LHCN-M2 (cell line): ENCODE data around the gene UBE2J2. TPM values are rescaled to one million over a fixed set of nuclear protein-coding genes. Genes with fewer than 3 reads are reported as not detected.
A peak's percentile ranks its signal among the peaks of the same experiment; 100 is the strongest.

Experiments
- DNase-seq: peaks from one replicate; pipeline ENCODE4 v3.0.0-alpha.2; 2012; ENCODE audit warnings: low read depth
- total RNA-seq: library from RNA; depleted of rRNA; stranded (reverse); fragments of >200 nt; gene quantifications from 2 replicates; pipeline ENCODE4 v1.2.3, GENCODE V29; 2014

The UBE2J2 gene
- total RNA-seq, 1 experiment from 2014 or later, result 62.3 TPM

- DNase-seq, result no peak
Observed at GRCh38 chr1:1240822-1241587, 32.6 kb downstream of the UBE2J2 start.

GRCh38 chr1:1240348-1240732 is 33.3 kb downstream of the UBE2J2 start:
- no peak for DNase-seq

DNA sequence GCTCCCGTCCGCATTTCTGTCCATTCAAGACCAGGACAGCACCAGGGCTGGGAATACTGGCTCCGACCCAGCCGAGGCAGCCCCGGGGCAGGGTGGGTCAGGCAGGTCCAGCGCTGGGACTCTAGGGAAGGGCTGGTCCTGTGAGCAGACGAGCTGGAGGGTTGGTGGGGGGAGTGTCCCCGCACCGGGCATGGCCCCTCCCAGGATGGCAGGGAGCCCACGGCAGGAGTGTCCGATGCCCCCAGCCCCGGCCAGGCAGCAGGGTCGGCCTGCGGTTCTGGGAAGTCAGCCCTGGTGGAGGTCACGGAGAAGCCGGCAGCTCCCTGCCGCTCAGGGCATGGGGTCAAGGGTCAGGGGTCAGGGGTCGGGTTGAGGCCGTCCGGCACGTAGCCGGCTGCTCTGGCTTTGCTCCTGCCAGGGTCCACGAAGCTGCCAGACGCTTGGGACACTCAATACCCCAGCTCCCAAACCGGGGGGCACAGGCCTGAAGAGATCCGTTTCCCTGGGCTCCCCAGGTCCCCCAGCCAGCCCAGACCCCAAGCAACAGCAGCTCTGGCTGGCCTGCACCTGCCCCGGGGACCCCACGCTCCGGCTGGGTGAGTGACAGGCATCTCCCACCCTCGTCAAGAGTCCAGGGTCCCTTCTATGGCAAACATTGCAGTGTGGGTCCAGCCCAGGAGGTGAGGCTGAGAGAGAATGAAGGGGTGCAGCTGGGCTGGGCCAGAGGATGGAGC is 33.9 kb downstream of the UBE2J2 start:
- no peak for DNase-seq

DNA sequence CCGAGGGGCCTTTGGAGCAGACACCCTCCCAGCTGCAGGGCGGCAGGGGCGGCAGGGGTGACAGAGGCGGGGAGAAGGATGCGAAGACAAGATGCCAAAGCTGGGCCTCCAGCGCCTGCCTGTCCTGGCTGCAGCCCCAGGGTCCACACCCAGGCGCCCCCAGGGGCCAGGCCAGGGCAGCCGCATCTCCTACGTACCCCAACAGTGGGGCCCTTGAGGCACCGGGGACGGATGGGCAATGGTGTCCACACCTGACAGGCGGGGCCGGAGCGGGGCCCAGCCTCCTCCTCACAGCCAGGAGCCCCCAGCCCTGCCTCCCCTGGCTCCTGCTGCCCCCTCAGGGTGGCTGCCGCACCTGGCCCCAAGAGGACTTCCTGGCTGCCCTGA is 34.4 kb downstream of the UBE2J2 start:
- no peak for DNase-seq

DNA sequence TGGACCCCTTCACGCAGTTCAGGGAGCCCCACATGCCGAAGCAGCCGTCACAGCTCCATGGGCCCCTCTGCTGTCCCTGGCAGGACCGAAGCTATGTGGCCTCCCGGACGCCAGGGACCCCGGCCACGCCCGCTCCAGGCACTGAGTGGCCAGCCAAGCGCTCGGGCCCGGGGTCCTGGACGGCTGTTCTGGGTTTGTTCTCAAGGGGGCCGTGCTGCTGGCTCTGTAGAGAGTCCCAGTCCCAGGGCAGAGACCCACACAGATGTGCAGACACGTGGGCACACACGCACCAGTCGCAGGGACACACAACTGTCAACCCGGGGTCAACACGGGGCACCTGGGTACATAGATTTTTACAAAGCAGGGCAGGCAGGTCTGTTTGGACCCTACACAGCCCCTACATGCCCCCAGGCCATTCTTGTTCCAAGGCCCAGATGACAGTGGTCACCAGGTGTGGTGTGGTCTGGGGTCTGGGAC is 34.9 kb downstream of the UBE2J2 start:
- no peak for DNase-seq

DNA sequence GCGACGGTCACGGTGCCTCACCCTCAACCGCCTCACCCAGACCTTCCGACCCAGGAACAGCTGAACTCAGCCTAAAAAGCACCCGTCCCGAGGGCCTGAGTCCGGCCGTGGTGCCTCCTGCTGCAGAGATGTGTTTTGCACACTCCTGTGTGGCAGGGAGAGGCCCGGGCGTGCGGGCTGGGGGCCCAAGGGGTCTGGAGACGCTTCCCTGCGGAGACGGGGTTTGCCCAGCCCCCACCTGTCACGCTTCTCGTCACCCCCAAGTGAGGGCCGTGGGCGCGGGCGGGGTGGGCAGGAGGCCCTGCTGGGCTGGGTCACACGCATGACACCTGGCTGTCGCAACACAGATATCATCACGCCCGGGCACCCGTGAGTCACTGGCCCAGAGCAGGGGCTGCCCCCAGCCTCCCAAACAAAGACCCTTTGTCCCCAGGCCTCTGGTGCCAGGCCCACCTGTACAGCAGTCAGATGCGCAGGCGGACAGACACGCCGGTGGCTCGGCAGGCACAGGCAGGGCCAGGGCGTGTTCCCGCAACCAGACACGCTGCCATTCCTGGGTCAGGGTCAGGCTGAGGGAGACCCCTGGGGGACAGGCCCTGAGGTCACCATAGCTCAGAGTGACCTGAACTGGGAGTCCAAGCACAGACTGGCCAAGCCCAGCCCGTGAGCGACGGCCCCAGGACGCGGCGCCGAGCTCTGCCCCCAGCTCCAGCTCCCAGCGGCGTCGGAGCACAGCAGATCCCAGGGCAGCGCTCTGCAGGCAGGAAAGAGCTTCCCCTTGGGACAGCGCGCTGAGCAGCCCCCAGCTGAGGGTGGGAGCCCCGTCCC is 35.6 kb downstream of the UBE2J2 start:
- no peak for DNase-seq

- no peak for DNase-seq
Observed at GRCh38 chr1:1236945-1237873, 36.4 kb downstream of the UBE2J2 start.

DNA sequence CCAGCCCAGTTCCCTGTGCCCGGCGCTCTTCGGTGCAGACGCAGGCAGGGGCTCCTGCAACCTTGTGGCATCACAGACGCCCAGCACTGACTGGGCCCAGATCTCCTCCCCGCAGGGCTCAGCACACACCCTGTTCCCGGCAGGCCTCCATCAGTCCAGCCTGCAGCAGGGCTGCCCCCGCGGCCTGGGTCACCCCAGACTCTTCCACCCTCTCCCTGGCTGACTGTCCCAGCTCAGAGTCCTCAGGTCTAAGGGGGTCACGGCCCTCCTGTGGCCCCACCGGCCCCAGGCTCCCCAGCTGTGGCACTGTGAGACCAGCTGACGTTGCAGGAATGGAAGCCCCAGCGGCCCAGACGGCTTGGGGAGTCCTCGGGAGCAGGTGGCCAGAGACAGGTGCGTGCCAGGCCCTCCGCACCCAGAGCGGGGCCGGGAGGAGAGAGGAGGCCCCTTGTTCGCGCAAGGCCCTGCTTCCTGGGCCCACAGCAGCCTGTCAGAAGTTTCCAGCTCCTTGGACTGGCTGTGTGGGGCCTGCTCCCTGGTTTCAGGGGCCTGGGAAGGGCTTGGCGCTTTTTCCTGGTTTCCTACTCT is 37.4 kb downstream of the UBE2J2 start:
- DNase-seq, result no peak

- DNase-seq, result no peak
Observed at GRCh38 chr1:1235016-1235744, 38.5 kb downstream of the UBE2J2 start.

- DNase-seq, result no peak
Observed at GRCh38 chr1:1234180-1234808, 39.4 kb downstream of the UBE2J2 start.

GRCh38 chr1:1233567-1233892 is 40.1 kb downstream of the UBE2J2 start:
- no peak for DNase-seq

DNA sequence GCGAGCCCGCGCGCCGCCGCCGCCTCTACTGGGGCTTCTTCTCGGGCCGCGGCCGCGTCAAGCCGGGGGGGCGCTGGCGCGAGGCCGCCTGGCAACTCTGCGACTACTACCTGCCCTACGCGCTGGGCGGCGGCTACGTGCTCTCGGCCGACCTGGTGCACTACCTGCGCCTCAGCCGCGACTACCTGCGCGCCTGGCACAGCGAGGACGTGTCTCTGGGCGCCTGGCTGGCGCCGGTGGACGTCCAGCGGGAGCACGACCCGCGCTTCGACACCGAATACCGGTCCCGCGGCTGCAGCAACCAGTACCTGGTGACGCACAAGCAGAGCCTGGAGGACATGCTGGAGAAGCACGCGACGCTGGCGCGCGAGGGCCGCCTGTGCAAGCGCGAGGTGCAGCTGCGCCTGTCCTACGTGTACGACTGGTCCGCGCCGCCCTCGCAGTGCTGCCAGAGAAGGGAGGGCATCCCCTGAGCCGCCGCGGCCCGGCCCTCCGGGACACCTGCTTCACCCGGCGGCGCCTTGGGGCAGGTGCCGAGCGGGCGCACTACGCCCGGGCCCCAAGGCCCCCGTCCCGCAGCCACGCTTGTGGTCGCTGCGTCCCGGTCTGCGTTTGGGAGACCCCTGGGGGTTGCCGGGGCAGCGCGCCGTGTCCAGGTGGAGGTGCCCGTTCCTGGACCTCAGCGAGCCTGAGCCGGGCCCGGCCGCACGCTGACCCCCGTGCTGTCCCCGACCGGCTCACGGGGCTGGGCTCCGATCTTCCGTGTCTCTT is 40.7 kb downstream of the UBE2J2 start:
- no peak for DNase-seq

GRCh38 chr1:1232208-1232795 is 41.4 kb downstream of the UBE2J2 start, which contains the start of gene B3GALT6:
Gene B3GALT6, plus strand, starts transcription at chr1:1232237. Its CDS starts 42 bp downstream, at chr1:1232279.
- DNase-seq, result no peak

GRCh38 chr1:1231400-1232207 is 42.0 kb downstream of the UBE2J2 start, which contains the start of gene SDF4:
Gene SDF4, minus strand, starts transcription at chr1:1232001. Its CDS starts 3,229 bp downstream, at chr1:1228772.
- DNase-seq, result peak; percentile 95

GRCh38 chr1:1230656-1231399 is 42.8 kb downstream of the UBE2J2 start:
- DNase-seq, result peak; percentile 71

GRCh38 chr1:1229770-1230169 is 43.9 kb downstream of the UBE2J2 start:
- DNase-seq, result no peak
